Activated CD4-positive, alpha-beta T cell treated with anti-CD3 and anti-CD28 coated beads, Interleukin-10, Interleukin-2, amounts not matched to agents 100 ng/mL and 50 ng/mL, durations not matched to agents 16 hours and 8 hours (primary cell): ENCODE measurements around the gene MEPCE.
"Not testable (repeated sequence)": the region's sequence is repeated elsewhere in the genome, so short reads cannot be mapped to it uniquely, and the experiment has no call there.

Source experiments
- DNase-seq: peaks from one replicate; pipeline ENCODE4 v3.0.0-alpha.2; 2020

MEPCE gene

DNA sequence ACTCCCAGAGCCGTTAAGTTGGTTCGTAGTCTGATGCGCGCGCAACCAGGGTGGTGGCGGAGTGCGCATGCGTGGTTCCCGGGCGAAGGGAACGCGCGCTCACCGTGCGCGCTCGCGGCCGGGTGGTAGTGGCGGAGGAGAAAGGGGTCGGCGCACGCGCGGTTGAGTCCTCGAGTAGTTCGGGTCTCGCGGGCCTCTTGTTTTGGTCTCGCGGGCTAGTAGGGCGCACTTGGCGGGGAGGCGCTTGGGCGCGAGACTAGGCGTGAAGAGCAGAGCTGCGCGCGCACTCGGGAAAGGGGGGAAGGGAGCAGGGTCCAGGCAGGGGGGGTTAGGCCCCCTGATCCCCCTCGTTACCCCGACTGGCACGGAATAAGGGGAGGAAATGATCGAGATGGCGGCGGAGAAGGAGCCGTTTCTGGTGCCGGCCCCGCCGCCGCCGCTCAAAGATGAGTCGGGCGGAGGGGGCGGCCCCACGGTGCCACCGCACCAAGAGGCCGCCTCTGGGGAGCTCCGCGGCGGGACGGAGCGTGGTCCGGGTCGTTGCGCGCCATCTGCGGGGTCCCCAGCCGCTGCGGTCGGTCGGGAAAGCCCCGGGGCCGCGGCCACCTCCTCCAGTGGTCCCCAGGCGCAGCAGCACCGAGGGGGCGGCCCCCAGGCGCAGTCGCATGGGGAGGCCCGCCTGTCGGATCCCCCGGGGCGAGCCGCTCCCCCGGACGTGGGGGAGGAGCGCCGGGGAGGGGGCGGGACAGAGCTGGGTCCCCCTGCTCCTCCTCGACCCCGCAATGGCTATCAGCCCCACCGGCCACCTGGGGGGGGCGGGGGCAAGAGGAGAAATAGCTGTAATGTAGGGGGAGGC, at the start of gene MEPCE:
Gene MEPCE (plus strand): TSS at position 195 of the 856 bp plus-strand sequence. CDS start 188 bp downstream, at position 383.
- peak; percentile 95 for DNase-seq

DNA sequence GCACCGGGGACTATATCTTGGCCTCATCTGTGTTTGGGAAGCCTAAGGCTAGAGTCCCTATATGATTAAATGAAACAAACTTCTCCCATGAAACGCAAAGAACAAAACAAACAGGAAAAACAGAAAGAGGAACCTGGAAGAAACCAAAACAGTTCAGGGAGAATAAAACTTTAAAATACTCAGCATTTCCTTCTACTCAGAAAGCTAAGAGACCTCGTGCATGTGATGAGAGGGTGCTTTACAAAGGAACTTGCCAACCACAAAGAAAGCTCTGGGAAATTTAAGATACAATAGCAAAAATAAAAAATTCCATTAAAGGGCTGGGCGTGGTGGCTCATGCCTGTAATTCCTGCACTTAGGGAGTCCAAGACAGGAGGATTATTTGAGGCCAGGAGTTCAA, 49.4 kb upstream of the MEPCE start:
- no peak for DNase-seq

DNA sequence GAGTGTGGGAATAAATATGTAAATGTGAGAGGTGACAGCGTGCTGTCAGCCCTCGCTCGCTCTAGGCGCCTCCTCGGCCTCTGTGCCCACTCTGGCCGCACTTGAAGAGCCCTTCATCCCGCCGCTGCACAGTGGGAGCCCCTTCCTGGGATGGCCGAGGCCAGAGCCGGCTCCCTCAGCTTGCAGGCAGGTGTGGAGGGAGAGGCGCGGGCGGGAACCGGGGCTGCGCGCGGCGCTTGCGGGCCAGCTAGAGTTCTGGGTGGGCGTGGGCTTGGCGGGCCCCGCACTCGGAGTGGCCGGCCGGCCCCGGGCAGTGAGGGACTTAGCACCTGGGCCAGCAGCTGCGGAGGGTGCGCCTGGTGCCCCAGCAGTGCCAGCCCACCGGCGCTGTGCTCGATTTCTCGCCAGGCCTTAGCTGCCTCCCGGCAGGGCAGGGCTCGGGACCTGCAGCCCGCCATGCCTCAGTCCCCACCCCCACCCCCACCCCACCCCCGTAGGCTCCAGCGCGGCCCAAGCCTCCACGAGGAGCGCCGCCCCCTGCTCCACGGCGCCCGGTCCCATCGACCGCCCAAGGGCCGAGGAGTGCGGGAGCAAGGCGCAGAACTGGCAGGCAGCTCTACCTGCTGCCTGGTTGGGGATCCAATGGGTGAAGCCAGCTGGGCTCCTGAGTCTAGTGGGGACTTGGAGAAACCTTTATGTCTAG, 47.9 kb upstream of the MEPCE start:
- not testable (repeated sequence) for DNase-seq

DNA sequence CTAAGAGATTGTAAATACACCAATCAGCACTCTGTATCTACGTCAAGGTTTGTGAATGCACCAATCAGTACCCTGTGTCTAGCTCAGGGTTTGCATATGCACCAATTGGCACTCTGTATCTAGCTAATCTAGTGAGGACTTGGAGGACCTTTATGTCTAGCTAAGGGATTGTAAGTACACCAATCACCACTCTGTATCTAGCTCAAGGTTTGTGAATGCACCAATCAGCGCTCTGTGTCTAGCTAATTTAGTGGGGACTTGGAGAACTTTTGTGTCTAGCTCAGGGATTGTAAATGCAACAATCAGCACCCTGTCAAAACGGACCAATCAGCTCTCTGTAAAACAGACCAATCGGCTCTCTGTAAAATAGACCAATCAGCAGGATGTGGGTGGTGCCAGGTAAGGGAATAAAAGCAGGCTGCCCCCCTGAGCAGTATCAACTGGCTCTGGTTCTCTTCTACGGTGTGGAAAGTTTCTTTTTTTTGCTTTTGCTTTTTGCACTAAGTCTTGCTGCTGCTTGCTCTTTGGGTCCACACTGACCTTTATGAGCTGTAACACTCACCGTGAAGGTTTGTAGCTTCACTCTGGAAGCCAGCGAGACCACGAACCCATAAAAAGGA, 47.3 kb upstream of the MEPCE start:
- not testable (repeated sequence) for DNase-seq

- DNase-seq = no peak
Measured at GRCh38 chr7:100384628-100385294, 44.9 kb upstream of the MEPCE start.

DNA sequence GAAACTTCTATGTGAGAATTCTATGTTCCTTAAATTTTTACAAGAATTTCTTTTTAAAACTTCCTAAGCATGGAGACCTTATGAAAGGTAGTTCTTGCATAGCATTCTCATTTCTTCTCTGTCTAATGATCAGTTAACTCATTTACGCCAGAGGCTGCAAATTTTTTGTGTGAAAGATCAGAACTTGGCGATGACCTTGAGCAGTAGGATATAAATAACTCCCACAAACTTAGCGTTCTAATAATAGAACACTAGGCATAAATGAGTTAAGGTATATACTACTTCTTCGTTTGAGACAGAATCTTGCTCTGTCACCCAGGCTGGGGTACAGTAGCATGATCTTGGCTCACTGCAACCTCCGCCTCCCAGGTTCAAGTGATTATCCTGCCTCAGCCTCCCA, 42.7 kb upstream of the MEPCE start:
- no peak for DNase-seq

GRCh38 chr7:100387695-100388094, 41.9 kb upstream of the MEPCE start:
- DNase-seq = no peak

- no peak for DNase-seq
Measured at GRCh38 chr7:100389437-100390088, 40.1 kb upstream of the MEPCE start.

DNA sequence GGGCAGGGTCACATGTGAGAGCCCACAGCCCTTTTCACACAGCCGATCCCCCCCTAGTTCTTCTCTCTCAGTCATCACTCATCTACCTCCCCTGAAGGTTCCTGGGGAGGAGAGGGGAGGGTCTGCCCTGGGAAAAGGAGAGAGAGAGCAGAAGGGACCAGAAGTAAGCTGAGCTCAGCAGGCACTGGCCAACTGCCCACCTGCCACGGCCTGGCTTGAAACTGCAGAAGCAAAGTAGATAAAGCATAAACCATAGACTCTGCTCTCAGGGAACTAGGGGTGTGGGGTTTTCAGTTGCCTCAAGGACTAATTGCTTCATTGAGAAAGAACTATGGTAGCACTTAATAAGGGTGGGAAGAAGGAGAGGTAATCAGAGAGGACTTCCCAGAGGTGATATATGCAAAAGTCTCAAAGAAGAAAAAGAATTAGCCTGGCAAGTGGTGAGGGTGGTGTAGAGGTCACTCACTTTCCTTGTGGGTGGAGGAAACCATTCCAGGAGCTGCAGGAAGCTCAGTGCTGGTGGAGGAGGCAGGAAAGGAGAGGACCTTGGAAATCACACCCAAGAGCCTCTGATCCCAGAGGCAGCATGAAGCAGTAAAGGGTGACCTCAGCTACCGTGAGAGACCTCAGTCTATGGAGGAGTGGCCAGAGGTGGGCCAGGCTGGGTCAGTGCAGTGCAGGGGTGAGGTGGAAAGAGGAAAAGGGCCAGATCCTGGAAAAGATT, 39.2 kb upstream of the MEPCE start:
- DNase-seq = no peak

- no peak for DNase-seq
Measured at GRCh38 chr7:100393233-100393905, 36.3 kb upstream of the MEPCE start.

DNA sequence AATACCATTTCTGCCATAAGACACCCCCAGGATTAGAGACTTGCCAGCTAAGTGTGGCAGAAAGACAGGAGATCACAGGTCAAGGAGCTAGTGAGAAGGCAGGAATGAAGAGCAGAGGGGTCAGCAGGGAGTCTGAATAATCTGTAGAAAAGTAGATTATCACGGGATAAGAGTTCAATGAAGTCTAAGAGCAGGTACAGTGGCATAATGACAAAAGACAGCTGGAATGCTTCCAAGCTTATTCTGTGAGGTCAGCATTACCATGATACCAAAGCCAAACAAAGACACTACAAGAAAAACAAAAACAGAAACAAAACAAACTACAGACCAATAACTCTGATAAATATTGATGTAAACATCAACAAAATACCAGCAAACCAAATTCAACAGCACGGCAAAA, 35.6 kb upstream of the MEPCE start:
- no peak for DNase-seq

DNA sequence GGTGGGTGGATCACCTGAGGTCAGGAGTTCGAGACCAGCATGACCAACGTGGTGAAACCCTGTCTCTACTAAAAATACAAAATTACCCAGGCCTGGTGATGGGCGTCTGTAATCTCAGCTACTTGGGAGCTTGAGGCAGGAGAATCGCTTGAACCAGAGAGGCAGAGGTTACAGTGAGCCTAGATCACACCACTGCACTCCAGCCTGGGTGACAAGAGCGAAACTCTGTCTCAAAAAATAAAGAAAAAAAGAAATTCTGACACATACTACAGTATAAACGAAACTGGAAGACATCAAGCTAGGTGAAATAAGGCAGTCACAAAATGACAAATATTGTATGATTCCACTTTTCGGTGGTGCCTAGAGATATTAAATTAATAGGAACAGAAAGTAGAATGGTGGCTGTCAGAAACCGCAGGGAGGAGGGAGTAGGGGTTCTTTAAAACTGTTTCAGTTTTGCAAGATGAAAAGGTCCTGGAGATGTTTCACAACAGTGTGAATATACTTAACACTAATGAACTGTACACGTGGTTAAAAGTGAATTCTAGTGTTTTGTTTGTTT, 33.1 kb upstream of the MEPCE start:
- DNase-seq = peak; percentile 91

GRCh38 chr7:100397315-100398081, 32.1 kb upstream of the MEPCE start:
- DNase-seq = no peak

DNA sequence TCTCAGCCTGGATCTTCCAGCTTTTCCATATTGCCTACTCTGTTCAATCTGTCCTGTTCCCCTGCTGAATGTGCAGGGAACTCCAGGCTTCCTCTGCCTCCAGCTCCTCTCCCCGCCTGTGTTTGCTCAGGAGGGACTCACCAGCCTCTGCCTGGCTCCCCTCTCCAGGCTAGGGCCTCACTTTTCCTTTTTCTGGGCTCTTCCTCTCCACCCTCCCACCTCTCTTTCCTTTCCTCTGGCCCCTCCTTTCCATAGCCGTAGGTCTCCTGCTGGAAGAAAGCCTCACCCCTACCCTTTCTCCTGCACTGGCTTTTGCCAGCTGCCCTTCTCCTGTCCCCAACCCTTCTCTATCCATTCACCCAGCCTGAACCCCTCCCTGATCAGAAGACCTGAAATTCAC, 31.4 kb upstream of the MEPCE start:
- DNase-seq = no peak

DNA sequence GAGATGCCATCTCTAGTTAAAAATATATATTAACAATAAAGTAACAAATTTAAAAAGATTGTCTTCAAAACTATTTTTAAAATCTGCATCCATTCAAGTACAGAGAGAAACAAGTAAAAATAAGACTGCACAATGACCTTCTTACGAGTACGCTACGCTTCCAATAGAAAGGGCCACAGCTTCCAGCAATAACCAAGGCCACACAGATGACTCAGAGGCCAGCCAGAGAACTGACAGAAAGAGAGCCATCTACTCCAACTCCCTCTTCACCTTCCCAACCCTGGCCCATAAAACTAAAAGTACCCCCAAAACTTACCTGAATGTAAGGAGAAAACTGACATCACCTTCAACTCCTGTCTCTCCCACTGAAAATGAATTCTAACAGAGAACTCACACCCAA, 29.6 kb upstream of the MEPCE start:
- DNase-seq = no peak

GRCh38 chr7:100400656-100401055, 29.0 kb upstream of the MEPCE start:
- no peak for DNase-seq

DNA sequence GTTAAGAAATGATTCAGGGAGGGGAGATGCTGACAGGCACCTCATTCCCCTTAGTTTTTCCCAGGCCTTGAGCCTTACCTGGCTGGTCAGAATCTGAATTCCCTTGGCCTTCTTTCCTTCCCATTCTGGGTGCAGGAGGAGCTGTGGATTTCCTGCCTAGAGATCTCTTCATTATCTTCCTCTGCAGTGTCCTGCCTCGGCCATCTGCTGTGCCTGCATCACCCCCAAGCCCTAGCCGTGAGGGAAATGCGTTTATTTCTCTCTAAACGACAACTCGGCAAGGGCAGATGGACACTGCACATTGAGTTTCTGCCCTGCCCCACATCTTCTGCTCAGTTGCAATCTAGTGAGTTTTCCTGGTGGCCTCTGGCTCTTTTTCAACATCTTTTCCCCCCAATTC, 27.8 kb upstream of the MEPCE start:
- no peak for DNase-seq

GRCh38 chr7:100402241-100402640, 27.4 kb upstream of the MEPCE start:
- DNase-seq = no peak

GRCh38 chr7:100406767-100407166, 22.9 kb upstream of the MEPCE start:
- DNase-seq = no peak
